Endothelial cell (in vitro differentiated cells): ENCODE results near the gene TLE4. TPM values are rescaled to one million over a fixed set of nuclear protein-coding genes. Genes with fewer than 3 reads are reported as not detected.
"Not testable (repeated sequence)": the region's sequence is repeated elsewhere in the genome, so short reads cannot be mapped to it uniquely, and the experiment has no call there.

ENCODE experiments used
- DNase-seq: peaks from one replicate; pipeline ENCODE4 v3.0.0; 2021; ENCODE audit warnings: low spot score
- H3K27ac Mint-ChIP-seq: one replicate; pipeline ENCODE4 v1.8.0; 2021; ENCODE audit warnings: mixed read lengths, inconsistent platforms; ENCODE audit not compliant: unreplicated experiment
- H3K27me3 Mint-ChIP-seq: one replicate; pipeline ENCODE4 v1.8.0; 2021; ENCODE audit warnings: mild to moderate bottlenecking, moderate library complexity, mixed read lengths, inconsistent platforms; ENCODE audit not compliant: unreplicated experiment
- H3K36me3 Mint-ChIP-seq: one replicate; pipeline ENCODE4 v1.8.0; 2021; ENCODE audit warnings: mild to moderate bottlenecking, low read depth, mixed read lengths, inconsistent platforms; ENCODE audit not compliant: unreplicated experiment
- H3K4me1 Mint-ChIP-seq: one replicate; pipeline ENCODE4 v1.8.0; 2021; ENCODE audit warnings: mild to moderate bottlenecking, mixed read lengths, inconsistent platforms; ENCODE audit not compliant: unreplicated experiment
- H3K4me3 Mint-ChIP-seq: one replicate; pipeline ENCODE4 v1.8.0; 2021; ENCODE audit warnings: mild to moderate bottlenecking, mixed read lengths, inconsistent platforms; ENCODE audit not compliant: unreplicated experiment
- H3K9me3 Mint-ChIP-seq: one replicate; pipeline ENCODE4 v1.8.0; 2021; ENCODE audit warnings: mixed read lengths, inconsistent platforms; ENCODE audit not compliant: unreplicated experiment
- CTCF ChIP-seq: fragments of 200-600 bp; sonication (generic); IDR thresholded peaks from one replicate; pipeline ENCODE4 v1.5.0; 2021; ENCODE audit warnings: antibody characterized with exemption; ENCODE audit not compliant: unreplicated experiment
- total RNA-seq: library from RNA; stranded (reverse); fragmentation: NEBNext Ultra II Directional; extraction: Animal tissue kit (Norgen Biotek cat#: 25700); gene quantifications from one replicate; pipeline ENCODE4 v1.2.1, GENCODE V29; 2021; ENCODE audit not compliant: unreplicated experiment

Gene TLE4
- total RNA-seq, 1 donor from 2014 or later, result 88.4 TPM

DNA sequence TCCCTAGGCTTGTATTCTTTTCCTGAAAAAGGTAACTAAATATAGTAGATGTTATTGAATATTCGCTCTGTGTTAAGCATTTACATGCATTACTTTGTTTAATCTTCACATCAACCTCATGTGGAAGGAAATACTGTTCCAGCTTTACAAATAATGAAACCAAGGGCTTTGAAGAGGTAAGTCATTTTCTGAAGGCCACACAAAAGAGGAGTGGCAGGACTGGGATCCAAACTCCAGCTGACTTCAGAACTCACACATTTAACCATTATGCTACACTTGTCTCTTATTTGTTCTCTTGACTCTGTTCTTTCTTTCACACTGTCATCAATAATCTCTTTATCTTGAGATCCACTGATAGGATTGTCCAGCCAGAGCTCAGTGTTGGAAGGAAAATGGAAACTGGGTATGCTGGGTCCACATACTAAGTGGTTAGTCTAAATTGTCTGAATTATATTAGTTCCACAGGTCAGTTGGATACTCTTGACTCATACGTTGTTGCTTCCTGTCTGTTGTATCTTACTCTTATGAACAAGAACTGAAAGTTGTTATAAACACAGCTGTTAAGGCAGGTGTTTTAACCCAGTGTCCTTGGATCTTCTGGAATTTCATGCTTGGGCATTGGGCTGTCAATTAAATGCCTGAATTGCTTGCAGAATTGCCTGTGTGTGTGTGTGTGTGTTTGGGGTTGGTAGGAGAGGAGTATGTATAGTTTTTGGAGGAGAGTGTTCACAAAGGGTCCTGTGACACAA, 65.6 kb downstream of the TLE4 start:
- Mint-ChIP-seq H3K4me1 (peaks cover 18% of the 10 kb centered on the region), H3K9me3 (no peaks in the 10 kb centered on the region), H3K27ac (no peak overlapping the region), H3K36me3 (peaks cover under 1% of the 10 kb centered on the region), H3K27me3 (peaks cover 4% of the 10 kb centered on the region), H3K4me3 (no peak overlapping the region)
- no peak for DNase-seq
- no peak for TF ChIP-seq CTCF

- DNase-seq, result no peak
- Mint-ChIP-seq H3K36me3 (peaks cover 1% of the 10 kb centered on the region), H3K9me3 (no peaks in the 10 kb centered on the region), H3K27me3 (peaks cover 4% of the 10 kb centered on the region), H3K4me1 (peaks cover 8% of the 10 kb centered on the region), H3K27ac (no peak overlapping the region), H3K4me3 (no peak overlapping the region)
- TF ChIP-seq CTCF, result no peak
Measured at GRCh38 chr9:79638806-79639205, 67.0 kb downstream of the TLE4 start.

- Mint-ChIP-seq H3K4me1 (peaks cover 7% of the 10 kb centered on the region), H3K4me3 (no peak overlapping the region), H3K27me3 (peaks cover 4% of the 10 kb centered on the region), H3K36me3 (peaks cover 7% of the 10 kb centered on the region), H3K27ac (no peak overlapping the region), H3K9me3 (no peaks in the 10 kb centered on the region)
- no peak for TF ChIP-seq CTCF
- no peak for DNase-seq
Measured at GRCh38 chr9:79639354-79639753, 67.6 kb downstream of the TLE4 start.

DNA sequence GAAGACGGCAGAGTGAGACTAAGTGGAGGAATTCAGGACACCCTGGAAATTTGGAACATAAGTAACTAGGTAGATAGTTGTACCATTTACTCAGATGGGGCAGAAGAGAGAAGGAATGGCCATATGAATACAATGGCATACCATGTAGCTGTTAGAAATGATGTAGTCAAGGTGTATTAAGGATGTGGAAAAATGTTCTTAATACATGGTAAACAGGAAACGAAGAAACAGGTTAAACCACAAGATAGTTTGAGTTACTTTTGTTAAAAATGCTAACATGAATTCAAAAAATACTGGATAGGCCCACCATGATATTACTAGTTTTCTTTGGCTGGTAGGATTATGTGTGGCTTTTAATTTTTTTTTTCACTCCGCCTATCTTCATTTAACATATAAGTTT, 68.3 kb downstream of the TLE4 start:
- H3K36me3 Mint-ChIP-seq, result peaks cover 14% of the 10 kb centered on the region
- H3K27ac Mint-ChIP-seq, H3K4me3 Mint-ChIP-seq, H3K4me1 Mint-ChIP-seq, H3K9me3 Mint-ChIP-seq, H3K27me3 Mint-ChIP-seq, DNase-seq: not testable (repeated sequence)

- no peak overlapping the region for H3K27ac Mint-ChIP-seq
- no peak overlapping the region for H3K4me3 Mint-ChIP-seq
- DNase-seq, result no peak
- H3K9me3 Mint-ChIP-seq, result no peaks in the 10 kb centered on the region
- no peak for TF ChIP-seq CTCF
- peaks cover 4% of the 10 kb centered on the region for H3K27me3 Mint-ChIP-seq
- peaks cover 16% of the 10 kb centered on the region for H3K36me3 Mint-ChIP-seq
- peaks cover 13% of the 10 kb centered on the region for H3K4me1 Mint-ChIP-seq
Measured at GRCh38 chr9:79641070-79641469, 69.3 kb downstream of the TLE4 start.
